ENCODE data around the gene TSPAN6.

Gene TSPAN6, protein sequence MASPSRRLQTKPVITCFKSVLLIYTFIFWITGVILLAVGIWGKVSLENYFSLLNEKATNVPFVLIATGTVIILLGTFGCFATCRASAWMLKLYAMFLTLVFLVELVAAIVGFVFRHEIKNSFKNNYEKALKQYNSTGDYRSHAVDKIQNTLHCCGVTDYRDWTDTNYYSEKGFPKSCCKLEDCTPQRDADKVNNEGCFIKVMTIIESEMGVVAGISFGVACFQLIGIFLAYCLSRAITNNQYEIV

DNA sequence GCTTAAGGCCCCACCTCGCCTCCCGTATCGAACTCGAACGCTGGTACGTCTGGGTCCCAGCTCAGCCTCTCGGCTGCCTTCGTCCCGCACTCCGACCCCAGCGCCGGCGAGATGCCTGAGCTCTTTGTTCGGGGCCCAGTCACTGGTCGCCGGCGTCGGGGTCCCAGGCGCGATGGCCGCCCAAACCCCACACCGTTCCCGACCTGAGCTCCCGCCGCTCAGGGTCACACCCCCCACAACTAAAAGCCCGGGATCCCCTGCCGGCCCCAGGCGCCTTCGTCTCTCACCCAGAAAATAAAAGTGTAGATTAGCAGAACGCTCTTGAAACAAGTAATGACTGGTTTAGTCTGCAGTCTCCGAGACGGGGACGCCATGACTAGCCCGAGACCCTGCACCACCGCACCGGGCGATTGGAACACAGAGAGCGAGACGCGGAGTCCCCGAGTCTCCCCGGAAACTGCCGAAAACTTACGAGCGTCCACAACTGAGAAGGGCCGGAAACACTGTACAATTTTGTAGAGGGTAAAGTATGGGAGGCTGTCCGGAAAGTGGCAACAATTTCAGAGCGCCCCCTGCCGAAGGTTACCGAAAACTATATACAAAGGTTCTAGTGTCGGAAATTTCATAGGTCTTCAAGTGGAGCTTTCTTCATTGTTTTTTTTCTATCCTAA is at the start of gene TSPAN6:
TSS of gene TSPAN6 (minus strand) at position 486 of the 671 bp plus-strand sequence. CDS start at position 374, 112 bp downstream.
- peak within 1 kb of the TSS; percentile 70 for H3K4me3 ChIP-seq (ENCODE audit: low read depth, low read length)
- TF ChIP-seq, protein P1, sequence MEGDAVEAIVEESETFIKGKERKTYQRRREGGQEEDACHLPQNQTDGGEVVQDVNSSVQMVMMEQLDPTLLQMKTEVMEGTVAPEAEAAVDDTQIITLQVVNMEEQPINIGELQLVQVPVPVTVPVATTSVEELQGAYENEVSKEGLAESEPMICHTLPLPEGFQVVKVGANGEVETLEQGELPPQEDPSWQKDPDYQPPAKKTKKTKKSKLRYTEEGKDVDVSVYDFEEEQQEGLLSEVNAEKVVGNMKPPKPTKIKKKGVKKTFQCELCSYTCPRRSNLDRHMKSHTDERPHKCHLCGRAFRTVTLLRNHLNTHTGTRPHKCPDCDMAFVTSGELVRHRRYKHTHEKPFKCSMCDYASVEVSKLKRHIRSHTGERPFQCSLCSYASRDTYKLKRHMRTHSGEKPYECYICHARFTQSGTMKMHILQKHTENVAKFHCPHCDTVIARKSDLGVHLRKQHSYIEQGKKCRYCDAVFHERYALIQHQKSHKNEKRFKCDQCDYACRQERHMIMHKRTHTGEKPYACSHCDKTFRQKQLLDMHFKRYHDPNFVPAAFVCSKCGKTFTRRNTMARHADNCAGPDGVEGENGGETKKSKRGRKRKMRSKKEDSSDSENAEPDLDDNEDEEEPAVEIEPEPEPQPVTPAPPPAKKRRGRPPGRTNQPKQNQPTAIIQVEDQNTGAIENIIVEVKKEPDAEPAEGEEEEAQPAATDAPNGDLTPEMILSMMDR (conservative IDR thresholded peaks at IDR 0.05; ENCODE audit: low read depth, low read length), result peak; percentile 68

DNA sequence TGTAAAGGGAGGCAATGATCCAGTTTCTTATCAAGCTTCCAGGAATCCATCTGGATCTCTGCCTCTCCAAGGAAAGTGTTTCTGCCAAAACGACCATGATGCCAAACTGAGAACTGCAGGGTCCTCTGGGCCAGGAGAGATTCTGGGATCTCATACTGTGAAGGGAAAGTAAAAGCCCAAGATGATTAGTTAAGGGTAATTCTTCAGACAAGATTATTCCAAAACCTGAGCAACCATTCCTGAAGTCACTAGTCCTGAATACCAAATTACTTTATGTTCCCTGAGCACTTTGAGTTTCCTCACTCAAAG is 49.3 kb upstream of the TSPAN6 start:
- DNase-seq (ENCODE audit: low read depth), result no peak
- TF ChIP-seq, protein P1 (conservative IDR thresholded peaks at IDR 0.05; ENCODE audit: low read depth, low read length), result no peak
- H3K4me3 ChIP-seq (ENCODE audit: low read depth, low read length), result no peak overlapping the region

More for the DNA sequence above, at the start of gene TSPAN6:
- peak; percentile 92 for DNase-seq (ENCODE audit: low read depth)

DNA sequence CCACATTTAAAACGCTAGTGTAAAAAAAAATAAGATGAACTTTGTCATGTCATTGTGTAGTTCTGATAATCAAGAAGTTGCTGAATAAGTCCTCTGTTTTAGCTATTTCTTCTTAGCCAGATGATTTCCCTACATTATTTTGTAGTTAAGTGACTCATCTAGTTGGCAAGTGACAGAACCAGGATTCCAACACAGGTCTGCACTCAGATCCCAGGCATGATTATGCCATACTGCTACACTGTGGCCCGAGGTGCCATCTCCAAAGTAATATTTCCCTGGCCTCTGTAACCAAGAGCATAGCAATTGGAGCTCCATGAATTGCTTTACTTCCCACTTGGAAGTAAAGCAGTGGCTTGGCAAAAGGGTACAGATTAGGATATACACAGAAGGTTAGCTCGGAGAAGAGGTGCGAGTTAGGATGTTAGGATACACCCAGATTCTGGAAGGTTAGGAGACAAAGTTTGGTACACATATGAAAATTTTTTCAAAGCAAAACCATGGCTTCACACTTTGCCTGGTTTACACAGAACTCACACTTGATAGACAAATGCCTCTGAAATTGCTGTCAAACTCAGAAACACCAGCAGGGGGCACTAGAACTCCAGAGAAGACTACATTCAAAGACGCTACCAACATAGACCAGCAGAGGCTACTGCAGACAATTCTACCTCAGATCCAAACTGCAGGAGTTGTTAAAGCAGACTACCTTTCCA is 48.8 kb upstream of the TSPAN6 start:
- TF ChIP-seq, protein P1 (conservative IDR thresholded peaks at IDR 0.05; ENCODE audit: low read depth, low read length), result peak; percentile 79
- H3K4me3 ChIP-seq (ENCODE audit: low read depth, low read length), result no peak overlapping the region
- peak; percentile 89 for DNase-seq (ENCODE audit: low read depth)

DNA sequence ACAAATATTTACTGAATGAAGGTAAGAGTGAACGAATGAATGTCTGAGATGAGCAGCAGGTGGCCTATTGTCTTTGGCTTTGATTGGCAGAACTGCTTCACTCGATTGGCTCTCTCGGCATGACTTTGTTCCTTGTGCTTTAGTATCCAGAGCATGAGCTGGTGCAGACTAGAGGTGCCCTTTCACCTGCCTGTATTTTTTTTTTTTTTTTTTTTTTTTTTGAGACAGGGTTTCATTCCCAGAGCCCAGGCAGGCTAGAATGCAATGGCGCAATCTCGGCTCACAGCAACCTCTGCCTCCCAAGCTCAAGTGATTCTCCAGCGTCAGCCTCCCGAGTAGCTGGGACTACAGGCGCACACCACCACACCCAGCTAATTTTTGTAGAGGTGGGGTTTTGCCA is 46.3 kb upstream of the TSPAN6 start:
- TF ChIP-seq, protein P1 (conservative IDR thresholded peaks at IDR 0.05; ENCODE audit: low read depth, low read length), result no peak
- H3K4me3 ChIP-seq (ENCODE audit: low read depth, low read length), result no peak overlapping the region

DNA sequence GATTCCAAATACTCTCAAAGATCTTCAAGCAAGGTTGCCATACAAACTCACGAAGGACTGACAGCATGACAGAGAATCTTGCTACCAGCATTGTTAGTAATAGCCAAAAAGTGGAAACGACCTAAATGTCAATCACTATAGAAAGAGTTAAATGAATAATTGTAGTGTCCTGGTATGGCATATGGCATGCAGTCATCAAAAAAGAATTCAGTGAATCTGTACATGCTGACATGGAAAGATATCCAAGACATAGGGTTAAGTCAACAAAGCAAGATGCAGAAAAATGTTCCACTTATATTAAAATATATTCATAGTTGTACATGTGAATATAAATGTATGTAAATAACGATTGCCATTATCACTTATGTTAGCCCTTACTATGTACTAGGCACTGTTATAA is 45.0 kb upstream of the TSPAN6 start:
- peak; percentile 64 for DNase-seq (ENCODE audit: low read depth)
- TF ChIP-seq, protein P1 (conservative IDR thresholded peaks at IDR 0.05; ENCODE audit: low read depth, low read length), result no peak
- H3K4me3 ChIP-seq (ENCODE audit: low read depth, low read length), result no peak overlapping the region

More for the DNA sequence above, 46.3 kb upstream of the TSPAN6 start:
- DNase-seq (ENCODE audit: low read depth), result peak; percentile 40

DNA sequence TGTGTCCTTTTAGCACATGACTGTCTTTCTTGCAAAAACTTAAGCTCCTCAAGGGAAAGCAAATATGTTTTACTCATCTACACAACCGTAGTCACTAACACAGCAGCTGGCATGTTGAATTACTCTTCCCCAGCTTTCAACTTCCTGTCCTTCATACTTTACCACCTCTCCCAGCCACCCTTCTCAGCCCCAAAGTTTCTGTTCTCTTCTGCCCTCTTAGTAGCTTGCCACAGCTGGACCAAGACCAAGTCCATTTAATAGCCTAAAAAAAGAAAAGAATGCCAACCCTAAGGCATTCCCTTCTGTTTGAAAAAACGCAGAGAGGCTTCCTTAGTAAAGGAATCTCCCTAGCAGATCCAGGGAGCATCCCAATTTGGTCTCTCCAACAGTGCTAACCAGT is 44.1 kb upstream of the TSPAN6 start:
- TF ChIP-seq, protein P1 (conservative IDR thresholded peaks at IDR 0.05; ENCODE audit: low read depth, low read length), result no peak
- H3K4me3 ChIP-seq (ENCODE audit: low read depth, low read length), result no peak overlapping the region

More for the DNA sequence above, 44.1 kb upstream of the TSPAN6 start:
- peak; percentile 23 for DNase-seq (ENCODE audit: low read depth)

Measured in choroid plexus epithelial cell (primary cell).